NCI-H1092 treated with DMSO at 0.1 percent for 48 hours (cell line): Measurements from ENCODE around the gene SLC28A2.
"Not testable (repeated sequence)": the region's sequence is repeated elsewhere in the genome, so short reads cannot be mapped to it uniquely, and the experiment has no call there.

Experiments
- DNase-seq: peaks from one replicate; lab custom pipeline; 2025; lab: John Stamatoyannopoulos, UW

Gene SLC28A2

GRCh38 chr15:45263854-45264253 is 11.8 kb downstream of the SLC28A2 start:
- no peak for DNase-seq

DNA sequence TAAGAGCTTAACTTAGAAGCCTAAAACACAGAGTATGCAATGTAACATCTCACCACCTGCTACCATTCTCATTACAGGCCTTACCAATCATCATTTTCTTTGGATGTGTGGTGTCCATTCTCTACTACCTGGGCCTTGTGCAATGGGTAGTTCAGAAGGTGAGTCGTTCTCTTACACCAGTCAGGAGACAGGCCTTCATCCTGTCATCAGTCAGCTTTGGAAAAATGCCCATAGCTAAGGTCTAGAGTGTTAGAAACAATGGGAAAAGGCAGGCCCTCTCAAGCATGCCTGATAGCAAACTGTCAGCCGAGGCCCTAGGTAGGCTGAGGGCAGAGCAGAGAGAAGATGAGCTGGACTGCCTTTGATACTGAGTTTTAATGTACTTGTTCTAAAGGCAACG is 13.5 kb downstream of the SLC28A2 start:
- no peak for DNase-seq

- DNase-seq, result no peak
Measured at GRCh38 chr15:45268135-45268534, 16.1 kb downstream of the SLC28A2 start.

- DNase-seq, result no peak
Measured at GRCh38 chr15:45274636-45275380, 22.8 kb downstream of the SLC28A2 start.

GRCh38 chr15:45276831-45277230 is 24.8 kb downstream of the SLC28A2 start:
- peak; percentile 17 for DNase-seq

DNA sequence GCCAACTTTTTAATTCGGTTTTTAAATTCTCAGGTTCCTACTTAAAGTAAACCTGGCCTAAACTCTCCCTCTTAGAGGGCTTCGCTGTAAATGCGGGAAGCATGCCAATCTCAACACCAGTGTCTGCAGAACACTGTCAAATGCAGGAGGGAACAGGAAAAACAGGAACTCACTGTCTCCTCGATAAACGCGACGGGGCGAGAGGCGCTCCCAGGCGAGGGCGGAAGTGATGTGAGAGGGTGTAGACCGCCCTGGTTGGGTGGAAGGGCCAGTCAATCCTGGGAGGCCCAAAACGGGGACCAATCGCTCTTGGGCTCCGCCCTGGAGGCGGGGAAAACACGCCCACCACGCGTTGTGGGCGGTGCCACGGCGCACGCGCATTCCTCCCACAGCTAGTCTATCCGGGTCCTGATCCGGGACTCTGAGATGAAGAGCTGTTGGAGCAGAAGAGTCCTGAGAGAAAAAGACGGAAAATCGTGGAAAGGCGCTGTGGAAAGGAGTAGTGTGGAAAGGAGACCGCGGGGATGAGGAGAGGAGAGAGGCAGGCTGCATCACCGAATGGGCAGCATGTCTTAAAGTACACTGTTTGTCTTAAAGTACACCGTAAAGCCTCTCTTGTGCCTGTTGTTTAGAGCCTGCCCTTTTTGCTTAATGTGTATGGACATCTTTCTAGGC is 27.1 kb downstream of the SLC28A2 start:
- DNase-seq, result peak; percentile 92

DNA sequence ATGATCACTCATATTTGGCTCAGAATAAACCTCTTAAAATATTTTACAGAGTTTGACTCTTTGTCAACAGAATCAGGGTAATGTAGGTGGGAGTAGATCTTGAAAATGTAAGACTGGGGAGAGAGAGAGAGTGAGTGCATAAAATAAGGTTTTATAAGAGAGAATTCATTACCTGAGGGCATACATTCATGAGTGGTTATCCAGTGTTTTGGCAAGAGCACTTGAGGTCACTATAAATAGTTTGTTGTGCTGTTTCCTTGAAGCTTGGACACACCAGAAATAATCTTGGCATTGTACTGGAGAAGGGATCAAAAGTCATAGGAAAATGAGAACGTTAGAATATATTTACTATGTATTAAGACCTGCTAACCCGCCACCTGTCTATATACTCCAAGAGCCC is 33.4 kb downstream of the SLC28A2 start:
- no peak for DNase-seq

DNA sequence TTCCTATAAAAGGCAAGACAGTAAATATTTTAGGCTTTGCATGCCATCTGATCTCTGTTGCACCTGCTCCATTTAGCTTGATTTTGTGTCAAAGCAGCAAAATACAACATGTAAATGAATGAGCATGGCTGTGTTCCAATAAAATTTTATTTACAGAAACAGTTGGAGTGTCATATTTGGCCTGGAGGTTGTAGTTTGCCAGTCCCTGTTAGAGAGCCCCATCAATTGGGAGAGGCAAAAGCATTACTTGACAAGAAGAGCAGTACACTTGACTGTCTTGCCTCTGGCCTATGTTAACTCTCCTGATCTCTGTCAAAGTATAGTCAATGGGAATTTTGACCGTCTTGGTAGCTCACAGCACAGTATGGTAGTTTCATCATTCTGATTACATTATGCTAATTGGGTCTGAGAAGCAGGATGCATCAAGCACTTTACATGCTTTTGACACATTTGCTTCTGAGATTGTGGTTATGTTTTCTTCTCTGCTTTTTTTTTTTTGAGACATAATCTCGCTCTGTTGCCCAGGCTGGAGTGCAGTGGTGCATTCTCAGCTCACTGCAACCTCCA is 35.4 kb downstream of the SLC28A2 start:
- peak; percentile 19 for DNase-seq

DNA sequence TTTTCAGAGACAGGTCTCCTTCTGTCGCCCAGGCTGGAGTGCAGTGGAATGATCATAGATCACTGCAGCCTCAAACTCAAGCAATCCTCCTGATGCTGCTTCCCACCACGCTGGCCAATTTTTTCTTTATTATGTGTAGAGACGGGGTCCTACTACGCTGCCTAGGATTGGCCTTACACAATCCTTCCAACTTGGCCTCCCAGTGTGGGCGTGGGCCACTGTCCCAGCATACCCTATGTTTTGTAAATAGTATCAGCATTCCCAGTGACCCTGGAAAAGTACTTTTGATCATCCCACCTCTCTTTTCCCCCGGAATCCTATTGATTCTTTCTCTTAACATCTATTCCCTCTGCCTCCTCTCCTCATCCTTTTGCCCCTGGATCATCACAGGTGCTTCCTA is 36.9 kb downstream of the SLC28A2 start:
- no peak for DNase-seq

GRCh38 chr15:45291822-45292582 is 40.0 kb downstream of the SLC28A2 start:
- DNase-seq, result no peak

DNA sequence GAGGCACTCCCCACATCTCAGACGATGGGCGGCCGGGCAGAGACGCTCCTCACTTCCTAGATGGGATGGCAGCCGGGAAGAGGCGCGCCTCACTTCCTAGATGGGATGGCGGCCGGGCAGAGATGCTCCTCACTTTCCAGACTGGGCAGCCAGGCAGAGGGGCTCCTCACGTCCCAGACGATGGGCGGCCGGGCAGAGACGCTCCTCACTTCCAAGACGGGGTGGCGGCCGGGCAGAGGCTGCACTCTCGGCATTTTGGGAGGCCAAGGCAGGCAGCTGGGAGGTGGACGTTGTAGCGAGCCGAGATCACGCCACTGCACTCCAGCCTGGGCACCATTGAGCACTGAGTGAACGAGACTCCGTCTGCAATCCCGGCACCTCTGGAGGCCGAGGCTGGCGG is 41.3 kb downstream of the SLC28A2 start:
- DNase-seq, result not testable (repeated sequence)

DNA sequence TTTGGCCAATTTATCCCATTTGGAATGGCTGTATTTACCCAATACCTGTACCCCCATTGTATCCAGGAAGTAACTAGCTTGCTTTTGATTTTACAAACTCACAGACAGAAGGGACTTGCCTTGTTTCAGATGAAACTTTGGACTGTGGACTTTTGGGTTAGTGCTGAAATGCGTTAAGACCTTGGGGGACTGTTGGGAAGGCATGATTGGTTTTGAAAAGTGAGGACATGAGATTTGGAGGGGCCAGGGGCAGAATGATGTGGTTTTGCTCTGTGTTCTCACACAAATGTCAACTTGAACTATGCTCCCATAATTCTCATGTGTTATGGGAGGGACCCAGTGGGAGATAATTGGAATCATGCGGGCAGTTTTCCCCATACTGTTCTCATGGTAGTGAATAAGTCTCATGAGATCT is 46.9 kb downstream of the SLC28A2 start:
- DNase-seq, result not testable (repeated sequence)

GRCh38 chr15:45304711-45305110 is 52.7 kb downstream of the SLC28A2 start:
- no peak for DNase-seq

DNA sequence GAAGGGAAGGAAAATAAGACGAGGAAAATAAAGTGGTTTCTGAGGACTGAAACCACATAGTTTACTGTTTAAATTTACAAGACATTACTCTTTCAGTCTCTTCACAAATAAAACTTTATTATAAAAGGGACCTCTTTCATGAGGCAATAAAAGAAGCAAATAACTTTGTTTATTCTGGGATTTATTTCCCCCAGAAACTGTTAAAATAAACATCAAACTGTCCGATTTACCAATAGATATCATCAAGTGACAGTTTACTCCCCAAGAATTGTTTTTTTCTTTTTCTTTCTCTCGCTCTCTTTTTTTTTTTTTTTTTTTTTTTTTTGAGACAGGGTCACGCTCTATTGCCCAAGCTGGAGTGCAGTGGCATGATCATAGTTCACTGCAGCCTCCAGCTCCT is 54.1 kb downstream of the SLC28A2 start:
- DNase-seq, result no peak

DNA sequence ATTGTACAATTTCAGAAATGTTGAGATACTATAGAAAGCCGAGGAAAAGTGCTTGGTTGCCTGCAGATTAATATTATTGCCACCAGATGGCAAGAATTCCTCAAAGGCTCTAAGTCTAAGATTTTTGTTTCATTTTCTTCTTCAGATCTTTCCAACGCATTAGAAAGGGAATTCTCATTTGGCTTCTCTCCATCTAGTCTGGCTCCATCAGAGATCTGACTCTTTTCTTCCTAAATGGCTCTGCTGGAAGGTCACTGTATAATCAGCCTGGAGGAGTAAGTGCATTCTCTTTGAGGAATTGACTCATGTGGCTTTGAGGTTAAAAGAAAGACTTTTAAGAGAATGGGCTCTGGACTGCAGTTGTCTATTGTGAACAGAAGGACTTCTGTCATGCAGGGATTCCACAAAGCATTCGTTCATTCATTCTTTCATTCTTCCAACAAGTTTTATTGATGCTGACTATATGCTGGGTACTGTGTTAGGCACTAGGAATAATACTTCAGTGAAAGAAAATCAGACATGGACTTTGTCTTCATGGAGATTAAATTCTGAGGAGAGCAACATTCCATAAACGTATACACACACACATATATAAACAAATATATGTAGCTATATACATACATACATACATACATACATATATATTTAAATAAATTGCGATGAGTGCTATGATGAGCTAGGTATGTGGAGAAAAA is 55.3 kb downstream of the SLC28A2 start:
- DNase-seq, result peak; percentile 2

- DNase-seq, result not testable (repeated sequence)
Measured at GRCh38 chr15:45314117-45314516, 62.1 kb downstream of the SLC28A2 start.

DNA sequence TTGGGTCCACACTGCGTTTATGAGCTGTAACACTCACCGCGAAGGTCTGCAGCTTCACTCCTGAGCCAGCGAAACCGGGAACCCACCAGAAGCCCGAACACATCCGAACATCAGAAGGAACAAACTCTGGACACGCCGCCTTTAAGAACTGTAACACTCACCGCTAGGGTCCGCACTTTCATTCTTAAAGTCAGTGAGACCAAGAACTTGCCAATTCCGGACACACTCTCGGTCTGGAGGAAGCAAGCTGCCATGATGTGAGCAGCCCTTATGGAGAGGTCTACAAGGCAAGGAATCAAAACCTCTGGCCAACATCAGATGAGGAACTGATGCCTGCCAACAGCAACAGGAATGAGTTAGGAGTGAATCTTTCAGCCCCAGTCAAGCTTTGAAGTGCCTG is 62.9 kb downstream of the SLC28A2 start:
- no peak for DNase-seq

DNA sequence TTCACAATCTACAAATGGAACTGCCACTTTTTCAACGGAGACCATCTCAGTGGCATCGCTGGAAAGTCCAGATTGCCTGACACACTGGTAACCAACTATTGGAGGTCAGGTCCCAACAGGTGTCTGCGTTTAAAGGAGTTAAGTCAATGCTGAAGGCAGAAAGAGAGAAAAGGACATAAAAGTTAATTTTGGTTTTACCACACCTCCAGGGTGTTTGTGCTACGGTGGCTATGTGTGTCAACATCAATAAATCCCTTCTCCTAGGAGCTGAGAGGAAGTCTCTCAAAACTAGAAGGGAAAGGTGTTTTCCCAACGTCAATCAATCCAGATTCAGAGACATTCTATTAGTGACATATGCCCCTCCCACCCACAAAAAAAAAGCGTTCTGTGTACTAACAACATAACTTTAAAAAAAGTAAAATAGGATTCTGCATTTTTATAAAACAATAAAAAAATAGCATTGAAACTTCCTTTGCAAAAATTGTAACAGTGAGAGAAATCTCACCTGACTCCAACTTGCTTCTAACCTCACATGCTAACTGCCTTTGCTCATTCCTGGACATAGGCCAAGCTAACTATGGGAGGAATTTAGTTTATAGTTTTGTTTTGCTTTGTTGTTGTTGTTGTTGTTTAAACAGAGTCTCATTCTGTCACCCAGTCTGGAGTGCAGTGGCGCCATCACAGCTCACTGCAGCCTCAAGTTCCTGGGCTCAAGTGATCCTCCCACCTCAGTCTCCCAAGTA is 67.6 kb downstream of the SLC28A2 start:
- DNase-seq, result no peak

GRCh38 chr15:45320581-45321205 is 68.7 kb downstream of the SLC28A2 start:
- DNase-seq, result no peak

- no peak for DNase-seq
Measured at GRCh38 chr15:45326280-45326679, 74.2 kb downstream of the SLC28A2 start.

GRCh38 chr15:45326741-45327140 is 74.7 kb downstream of the SLC28A2 start:
- no peak for DNase-seq
